ENCODE data around the gene MAPK13.

- TF ChIP-seq CTCF (IDR thresholded peaks at IDR 0.05) (no peak), POLR2A (IDR thresholded peaks at IDR 0.05) (no peak)
These were observed 30.3 kb upstream of the MAPK13 start for GRCh38 chr6:36099869-36100483.

Data from uterus (tissue), 2 donors.